GM12892 (cell line): ENCODE measurements around the gene ZNF462.

Experiments used
- DNase-seq: peaks from one replicate; pipeline ENCODE4 v3.0.0; 2011; ENCODE audit not compliant: insufficient read length
- FAIRE-seq: peaks from 2 replicates; lab custom pipeline; 2011; peaks lifted over from hg19 to GRCh38; lab: Jason Lieb, UNC
- POLR2A ChIP-seq: IDR thresholded peaks from 2 replicates; pipeline ENCODE4 v1.6.1; 2011; ENCODE audit warnings: low read depth, low read length, control low read depth
- POLR2AphosphoS5 ChIP-seq: IDR thresholded peaks from 2 replicates; pipeline ENCODE4 v1.6.1; 2011; ENCODE audit warnings: low read depth, low read length, control low read depth
- TAF1 ChIP-seq: IDR thresholded peaks from 2 replicates; pipeline ENCODE4 v1.6.1; 2011; ENCODE audit warnings: low read depth, mild to moderate bottlenecking, control low read depth, low read length, borderline replicate concordance

Gene ZNF462

DNA sequence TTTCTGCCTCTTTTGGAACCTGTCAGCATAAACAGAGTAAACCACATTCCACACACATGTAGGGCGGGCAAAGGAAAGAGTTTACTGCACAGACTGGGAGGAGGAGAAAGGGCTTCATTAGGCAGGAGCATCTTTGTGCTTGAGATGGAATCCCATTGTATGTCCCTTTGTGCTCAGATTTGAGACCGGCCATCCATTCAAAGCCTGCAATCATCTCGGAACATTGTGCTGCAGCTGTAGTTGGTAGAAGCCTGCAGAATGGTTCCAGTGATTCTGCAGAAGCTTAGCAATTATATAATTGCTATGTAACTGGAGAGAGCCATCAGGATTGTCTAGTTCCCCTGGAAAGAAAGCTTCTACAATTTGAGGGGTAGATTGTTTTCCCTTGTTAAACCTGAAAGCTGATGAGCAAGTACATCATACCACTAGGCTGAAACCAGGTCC lies 16.5 kb downstream of the ZNF462 start:
- TF ChIP-seq TAF1 (no peak), POLR2A (no peak), POLR2AphosphoS5 (no peak)
- FAIRE-seq (no peak), DNase-seq (no peak)

DNA sequence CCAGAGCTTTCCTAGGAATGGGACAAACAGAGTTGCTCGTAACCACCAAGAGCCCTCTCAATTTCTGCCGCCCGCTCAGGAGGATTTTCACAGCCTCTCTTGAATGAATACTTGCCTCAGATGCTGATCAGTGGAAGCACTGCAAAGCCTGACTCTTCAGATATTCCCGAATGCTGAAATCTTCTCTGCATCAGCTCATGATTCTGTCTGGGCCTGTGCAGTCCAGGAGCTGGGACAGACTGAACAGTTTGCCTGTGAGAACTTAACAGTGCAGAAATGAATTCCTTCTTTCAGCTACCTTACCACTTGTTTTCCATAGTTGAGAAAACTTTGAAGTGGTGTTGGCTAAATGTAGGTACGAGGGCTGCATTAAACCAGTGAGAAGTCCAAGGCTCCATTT lies 17.1 kb downstream of the ZNF462 start:
- no peak for FAIRE-seq
- no peak for DNase-seq
- no peak for TF ChIP-seq TAF1
- no peak for TF ChIP-seq POLR2AphosphoS5
- no peak for TF ChIP-seq POLR2A

DNA sequence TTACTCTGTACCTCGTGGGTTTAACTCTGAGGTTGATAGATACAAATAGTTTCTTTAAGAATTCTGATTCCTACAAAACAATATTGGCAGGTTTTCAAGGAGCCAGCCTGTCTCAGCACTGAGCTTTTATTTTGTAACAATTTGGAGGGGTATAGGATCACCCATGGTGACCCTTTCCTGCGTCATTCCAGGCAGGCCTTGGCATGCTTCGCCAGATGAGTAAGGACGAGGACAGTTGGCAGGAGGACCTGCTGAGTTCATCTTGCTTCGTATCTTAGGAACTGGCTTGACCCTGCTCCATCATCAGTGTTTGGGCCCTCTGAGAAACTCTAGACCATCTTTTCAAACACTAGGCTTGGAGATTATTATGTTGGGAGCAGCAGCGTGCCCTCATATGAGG lies 17.9 kb downstream of the ZNF462 start:
- DNase-seq, result no peak
- TF ChIP-seq POLR2AphosphoS5, result no peak
- TF ChIP-seq POLR2A, result no peak
- no peak for TF ChIP-seq TAF1
- FAIRE-seq, result no peak

DNA sequence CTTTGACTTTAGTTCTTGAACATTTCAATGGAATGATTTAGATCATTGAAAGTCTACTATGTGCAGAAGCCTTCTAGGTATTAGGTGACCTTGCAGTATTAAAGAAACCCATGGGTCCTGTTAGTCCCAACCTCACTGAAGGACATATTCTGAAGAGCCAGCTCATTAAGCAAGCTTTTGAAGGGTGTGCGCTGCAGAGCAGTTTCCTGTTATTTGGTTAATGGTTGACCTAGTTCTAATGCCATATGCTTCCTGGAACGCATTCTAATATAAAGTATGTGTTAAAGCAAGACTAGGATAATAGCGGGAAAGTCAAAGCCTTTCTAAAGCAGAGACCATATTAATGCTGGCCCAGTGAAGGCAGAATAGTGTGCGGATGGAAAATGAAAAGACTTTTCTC lies 20.1 kb downstream of the ZNF462 start:
- DNase-seq (no peak), FAIRE-seq (no peak)
- TF ChIP-seq POLR2A, result no peak
- TF ChIP-seq POLR2AphosphoS5, result no peak
- TF ChIP-seq TAF1, result no peak

DNA sequence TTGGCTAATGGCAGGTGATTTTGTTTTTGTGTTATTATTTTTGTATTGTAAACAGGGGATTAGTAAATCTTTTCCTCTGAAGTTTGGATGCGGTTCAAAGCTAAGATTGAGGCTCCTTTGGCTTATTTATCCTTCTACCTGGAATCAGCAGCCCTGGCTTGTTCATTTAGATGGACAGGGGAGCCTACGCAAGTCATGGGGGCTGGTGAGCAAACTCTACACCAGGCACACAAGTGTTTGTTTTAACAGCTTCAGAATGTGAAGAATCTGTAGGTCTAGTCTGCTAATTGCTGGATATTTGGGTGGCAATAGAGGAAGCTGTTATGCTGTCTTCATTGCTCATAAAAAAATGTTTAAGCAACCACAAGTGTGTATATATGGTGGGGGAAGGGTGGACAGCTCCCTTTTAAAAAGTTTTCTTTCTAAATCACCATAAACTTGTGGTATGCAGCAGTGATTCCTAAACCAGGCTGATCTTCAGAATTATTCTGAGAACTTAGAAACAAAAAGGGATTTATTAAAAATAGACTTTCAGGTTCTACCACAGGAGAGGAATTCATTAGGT lies 20.7 kb downstream of the ZNF462 start:
- FAIRE-seq (no peak), DNase-seq (no peak)
- TF ChIP-seq POLR2A (no peak), POLR2AphosphoS5 (no peak), TAF1 (no peak)

DNA sequence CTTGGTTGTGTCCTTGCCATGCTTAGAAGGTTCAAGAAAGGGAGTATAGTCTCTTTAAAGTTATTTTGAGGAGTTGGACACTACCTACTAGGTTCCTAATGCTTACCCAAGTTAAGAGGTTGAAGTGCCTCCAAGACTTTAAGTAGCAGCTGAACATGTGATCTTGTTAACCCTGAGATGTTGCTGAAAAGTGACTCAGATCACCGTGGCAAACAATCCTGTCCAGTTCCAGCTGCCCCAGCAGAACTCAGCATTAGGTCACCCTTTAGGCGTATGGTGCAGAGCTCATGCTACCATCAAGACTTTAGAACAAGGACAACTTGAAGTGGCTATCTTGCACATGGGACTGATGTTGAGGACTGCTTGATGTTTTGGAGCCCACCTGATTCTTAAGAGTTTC lies 22.5 kb downstream of the ZNF462 start:
- FAIRE-seq (no peak), DNase-seq (no peak)
- TF ChIP-seq TAF1 (no peak), POLR2A (no peak)

DNA sequence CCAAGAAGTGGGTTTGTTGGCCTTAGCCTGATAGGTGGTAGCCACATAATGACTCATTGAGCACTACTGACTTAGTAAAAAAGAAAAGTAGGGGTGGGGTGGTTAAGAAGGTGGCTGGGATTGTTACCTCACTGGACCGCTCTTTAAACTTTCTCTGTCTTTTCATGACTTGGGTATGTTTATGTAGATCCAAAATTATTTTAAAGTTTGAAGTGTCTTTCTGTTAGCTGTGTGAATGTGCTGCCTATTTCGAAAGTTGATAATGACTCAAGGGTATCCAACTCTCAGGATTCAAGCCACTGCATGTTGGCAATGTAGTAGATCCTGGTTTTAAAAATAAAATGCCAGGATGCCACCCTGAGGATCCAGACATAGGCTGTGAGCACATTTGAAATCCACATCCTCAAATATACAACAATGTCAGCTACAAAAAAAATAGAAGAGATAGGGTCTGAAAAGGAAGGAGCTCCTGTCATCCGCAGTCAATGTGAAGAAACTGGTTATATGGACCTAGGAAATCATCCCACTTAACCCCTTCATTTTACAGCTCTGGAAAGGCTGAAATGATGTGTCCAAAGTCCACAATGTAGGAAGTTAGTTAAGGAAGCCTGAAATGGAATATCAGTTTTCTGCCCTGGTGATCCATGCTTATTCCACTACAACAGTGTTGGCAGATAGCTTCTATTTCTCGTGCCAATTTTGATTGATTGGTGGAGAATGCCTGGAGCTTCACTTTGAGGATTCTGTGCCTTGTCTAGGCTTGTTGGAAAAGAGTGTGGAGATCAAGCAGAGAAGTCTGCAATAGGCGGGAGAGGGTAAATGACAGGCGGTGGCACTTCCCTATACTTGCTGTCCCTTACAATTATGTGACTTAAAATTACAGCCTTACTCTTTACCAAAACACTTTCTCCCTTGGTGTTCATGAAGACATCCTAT lies 23.4 kb downstream of the ZNF462 start:
- FAIRE-seq (no peak), DNase-seq (no peak)
- no peak for TF ChIP-seq POLR2AphosphoS5
- TF ChIP-seq POLR2A, result no peak
- no peak for TF ChIP-seq TAF1

DNA sequence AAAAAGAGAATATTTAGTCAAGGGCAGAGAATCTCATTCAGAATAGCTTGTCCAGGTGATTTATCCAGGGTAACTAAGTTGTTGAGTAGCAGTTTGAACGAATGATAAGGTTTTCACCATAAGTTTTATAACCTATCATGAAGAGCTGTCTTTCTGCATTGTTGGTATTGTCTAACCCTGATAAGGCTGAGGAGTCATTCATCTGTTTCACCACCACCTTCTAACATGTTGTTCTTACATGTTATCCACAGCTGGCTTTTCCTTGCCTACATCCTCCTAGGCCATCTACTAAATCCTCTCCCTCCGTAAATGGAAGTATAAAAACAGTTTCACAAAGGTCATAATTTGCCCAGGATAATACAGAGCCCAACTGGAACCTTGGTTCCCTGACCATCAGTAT lies 24.1 kb downstream of the ZNF462 start:
- no peak for FAIRE-seq
- DNase-seq, result no peak
- no peak for TF ChIP-seq POLR2A
- TF ChIP-seq POLR2AphosphoS5, result no peak
- TF ChIP-seq TAF1, result no peak

DNA sequence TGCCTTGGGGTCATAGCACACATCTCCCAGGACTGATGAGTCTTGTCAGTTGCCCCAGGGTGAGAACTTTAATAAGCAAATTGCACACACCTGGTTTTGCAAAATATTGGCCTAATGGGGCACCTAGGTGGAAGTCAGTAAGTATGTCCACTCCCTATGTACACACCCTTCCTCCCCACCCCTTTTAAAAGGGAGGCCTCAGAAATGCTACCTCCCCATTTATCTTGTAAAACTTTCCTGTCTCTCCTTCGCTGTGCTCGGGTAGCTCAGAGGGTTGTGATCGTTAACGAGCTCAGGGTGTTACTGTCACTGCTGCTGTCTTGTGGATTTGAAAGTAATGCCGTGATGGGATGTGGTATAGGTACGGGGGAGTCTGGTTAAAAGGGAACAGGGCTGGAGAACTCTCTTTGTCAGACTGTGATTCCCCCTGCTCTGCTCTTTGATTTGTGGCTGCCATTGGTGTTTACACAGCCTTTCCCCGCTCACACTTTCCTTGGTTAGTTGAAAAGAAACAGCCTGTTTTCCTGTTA lies 26.2 kb downstream of the ZNF462 start:
- TF ChIP-seq POLR2A (no peak), POLR2AphosphoS5 (no peak), TAF1 (no peak)
- DNase-seq, result no peak
- no peak for FAIRE-seq

DNA sequence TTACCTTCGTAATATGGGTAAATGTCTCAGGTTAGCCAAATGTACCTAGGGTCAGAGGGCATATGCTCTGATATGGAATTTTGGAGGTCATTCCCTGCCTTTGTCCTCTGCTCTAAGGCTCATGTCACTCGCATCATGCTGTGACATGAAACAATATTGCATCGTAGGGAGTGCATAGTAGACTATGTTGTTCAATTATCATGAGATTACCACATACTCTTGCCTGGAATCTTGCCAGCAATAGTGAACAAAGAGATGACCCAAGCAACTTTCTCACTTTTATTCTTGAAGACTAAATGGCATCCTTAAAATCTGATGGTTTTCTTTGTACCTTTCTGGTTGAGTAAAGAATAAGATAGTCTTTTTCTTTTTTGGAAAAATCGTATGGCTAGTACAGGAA lies 27.6 kb downstream of the ZNF462 start:
- FAIRE-seq (no peak), DNase-seq (no peak)
- no peak for TF ChIP-seq POLR2A
- TF ChIP-seq POLR2AphosphoS5, result no peak
- TF ChIP-seq TAF1, result no peak

DNA sequence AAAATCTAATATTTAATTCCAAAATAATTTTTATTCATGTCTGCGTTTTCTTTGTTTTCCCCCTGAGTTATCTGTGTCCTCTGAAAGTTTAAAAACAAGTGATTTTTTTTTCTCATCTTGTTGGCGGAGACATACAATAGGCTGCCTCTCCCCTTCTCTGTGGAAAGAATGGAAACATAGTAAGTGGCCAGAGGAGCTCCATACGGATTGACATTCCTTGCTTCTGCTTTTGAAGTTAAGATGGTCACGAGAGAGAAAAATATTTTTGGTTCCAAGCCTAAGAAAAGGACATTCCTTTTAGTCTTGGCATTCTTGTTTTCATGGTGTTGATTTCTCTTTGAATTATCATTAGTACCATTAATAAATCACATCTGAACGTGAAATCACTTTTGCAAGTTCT lies 28.3 kb downstream of the ZNF462 start:
- DNase-seq (no peak), FAIRE-seq (no peak)
- TF ChIP-seq POLR2A (no peak), TAF1 (no peak), POLR2AphosphoS5 (no peak)
